Stomach (tissue), 4 donors: ENCODE measurements around the gene GPR158.

Experiments used
- CTCF ChIP-seq, 7 experiments: fragments of 450-650 bp in 4 of 7; fragments of 200-600 bp in 3 of 7; sonication (generic) in 3 of 7; IDR thresholded peaks; one replicate each; pipeline ENCODE4 v1.5.1; 2016 to 2019; ENCODE audit warnings: antibody characterized with exemption in 7 of 7, control low read depth in 2 of 7, mild to moderate bottlenecking in 1 of 7
- POLR2A ChIP-seq, 4 donors: fragments of 450-650 bp; IDR thresholded peaks; one replicate each; pipeline ENCODE4 v1.6.1; 2016; ENCODE audit warnings: antibody characterized with exemption in 4 of 4, control low read depth in 2 of 4, mild to moderate bottlenecking in 1 of 4, moderate library complexity in 1 of 4
- POLR2AphosphoS5 ChIP-seq, 3 donors: sonication (generic); formaldehyde crosslinking; IDR thresholded peaks; one replicate each; pipeline ENCODE4 v1.6.1; 2016; ENCODE audit warnings: antibody characterized with exemption in 3 of 3

- no peak for TF ChIP-seq CTCF (IDR thresholded peaks at IDR 0.05)
- no peak for TF ChIP-seq POLR2A (IDR thresholded peaks at IDR 0.05)
- no peak for TF ChIP-seq POLR2AphosphoS5 (IDR thresholded peaks at IDR 0.05)
Observed at GRCh38 chr10:25506821-25507335, 332.1 kb downstream of the GPR158 start.
